ENCODE data around the gene MAL. TPM values are rescaled to one million over a fixed set of nuclear protein-coding genes. Genes with fewer than 3 reads are reported as not detected.

The MAL gene
- total and polyA plus RNA-seq, 2 experiments from 2014 or later: 0.24 to 0.31 TPM

DNA sequence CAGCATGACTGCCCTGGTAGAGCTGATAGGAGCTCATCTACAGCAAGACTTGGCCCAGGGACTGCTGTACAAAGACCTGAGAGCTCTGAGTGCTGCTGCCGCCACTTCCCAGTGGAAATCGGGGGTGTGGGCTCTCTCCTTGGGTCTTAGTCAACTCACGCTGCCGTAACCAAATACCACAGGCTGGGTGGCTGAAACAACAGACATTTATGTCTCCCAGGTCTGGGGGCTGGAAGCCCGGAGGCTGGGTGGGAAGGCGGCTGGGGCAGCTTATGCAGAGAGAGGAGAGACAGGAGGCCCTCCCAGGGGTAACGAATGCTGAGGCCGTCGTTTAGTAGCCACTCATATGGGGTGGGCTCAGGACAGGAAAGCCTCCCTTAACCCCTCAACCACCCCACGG, 15.4 kb upstream of the MAL start:
- Mint-ChIP-seq H3K27me3 (ENCODE audit: insufficient read depth, low read depth, poor library complexity) (peaks cover 9% of the 10 kb centered on the region), H3K36me3 (ENCODE audit: low read depth) (no peaks in the 10 kb centered on the region), H3K9me3 (no peaks in the 10 kb centered on the region), H3K4me1 (peaks cover 30% of the 10 kb centered on the region), H3K27ac (no peak overlapping the region), H3K4me3 (no peak overlapping the region)
- no peaks in the 10 kb centered on the region for H3K79me2 ChIP-seq (replicated peaks; ENCODE audit: insufficient read depth)
- no peaks in the 10 kb centered on the region for H3K36me3 ChIP-seq (ENCODE audit: insufficient read depth)
- TF ChIP-seq, protein P1, sequence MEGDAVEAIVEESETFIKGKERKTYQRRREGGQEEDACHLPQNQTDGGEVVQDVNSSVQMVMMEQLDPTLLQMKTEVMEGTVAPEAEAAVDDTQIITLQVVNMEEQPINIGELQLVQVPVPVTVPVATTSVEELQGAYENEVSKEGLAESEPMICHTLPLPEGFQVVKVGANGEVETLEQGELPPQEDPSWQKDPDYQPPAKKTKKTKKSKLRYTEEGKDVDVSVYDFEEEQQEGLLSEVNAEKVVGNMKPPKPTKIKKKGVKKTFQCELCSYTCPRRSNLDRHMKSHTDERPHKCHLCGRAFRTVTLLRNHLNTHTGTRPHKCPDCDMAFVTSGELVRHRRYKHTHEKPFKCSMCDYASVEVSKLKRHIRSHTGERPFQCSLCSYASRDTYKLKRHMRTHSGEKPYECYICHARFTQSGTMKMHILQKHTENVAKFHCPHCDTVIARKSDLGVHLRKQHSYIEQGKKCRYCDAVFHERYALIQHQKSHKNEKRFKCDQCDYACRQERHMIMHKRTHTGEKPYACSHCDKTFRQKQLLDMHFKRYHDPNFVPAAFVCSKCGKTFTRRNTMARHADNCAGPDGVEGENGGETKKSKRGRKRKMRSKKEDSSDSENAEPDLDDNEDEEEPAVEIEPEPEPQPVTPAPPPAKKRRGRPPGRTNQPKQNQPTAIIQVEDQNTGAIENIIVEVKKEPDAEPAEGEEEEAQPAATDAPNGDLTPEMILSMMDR (conservative IDR thresholded peaks at IDR 0.05; ENCODE audit: low read depth in 2 of 2): no peak
- TF ChIP-seq EZH2phosphoT487 (IDR thresholded peaks at IDR 0.05; ENCODE audit: unreplicated experiment): no peak
- TF ChIP-seq JUNB (IDR thresholded peaks at IDR 0.05; ENCODE audit: unreplicated experiment): no peak
- TF ChIP-seq ZNF331 (CRISPR knock-in tag; IDR thresholded peaks at IDR 0.05; ENCODE audit: low read depth): no peak
- no peak for TF ChIP-seq CREB1 (CRISPR knock-in tag; IDR thresholded peaks at IDR 0.05; ENCODE audit: low read depth)
- TF ChIP-seq NANOG (IDR thresholded peaks at IDR 0.05; ENCODE audit: borderline replicate concordance): no peak
- TF ChIP-seq, protein P2, sequence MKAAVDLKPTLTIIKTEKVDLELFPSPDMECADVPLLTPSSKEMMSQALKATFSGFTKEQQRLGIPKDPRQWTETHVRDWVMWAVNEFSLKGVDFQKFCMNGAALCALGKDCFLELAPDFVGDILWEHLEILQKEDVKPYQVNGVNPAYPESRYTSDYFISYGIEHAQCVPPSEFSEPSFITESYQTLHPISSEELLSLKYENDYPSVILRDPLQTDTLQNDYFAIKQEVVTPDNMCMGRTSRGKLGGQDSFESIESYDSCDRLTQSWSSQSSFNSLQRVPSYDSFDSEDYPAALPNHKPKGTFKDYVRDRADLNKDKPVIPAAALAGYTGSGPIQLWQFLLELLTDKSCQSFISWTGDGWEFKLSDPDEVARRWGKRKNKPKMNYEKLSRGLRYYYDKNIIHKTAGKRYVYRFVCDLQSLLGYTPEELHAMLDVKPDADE (IDR thresholded peaks at IDR 0.05): no peak
- TF ChIP-seq POLR2AphosphoS5 (IDR thresholded peaks at IDR 0.05; ENCODE audit: low read depth): no peak
- no peak for TF ChIP-seq REST (IDR thresholded peaks at IDR 0.05; ENCODE audit: unreplicated experiment)
- TF ChIP-seq EZH2 (IDR thresholded peaks at IDR 0.05; ENCODE audit: low read depth, unreplicated experiment): no peak
- TF ChIP-seq STAT1 (IDR thresholded peaks at IDR 0.05; ENCODE audit: unreplicated experiment): no peak
- TF ChIP-seq ZNF114 (CRISPR knock-in tag; IDR thresholded peaks at IDR 0.05): no peak
- TF ChIP-seq ZNF462 (CRISPR knock-in tag; IDR thresholded peaks at IDR 0.05): no peak
- H2AFZ ChIP-seq: peak overlapping the region; percentile 89; the same call in 1 of the 2 replicates
- no peaks in the 10 kb centered on the region for H3K27me3 ChIP-seq (ENCODE audit: insufficient read depth)
- H3F3A ChIP-seq (replicated peaks; ENCODE audit: low read depth): no peaks in the 10 kb centered on the region
- ATAC-seq: peak; percentile 17; the same call in 1 of the 3 replicates
- H3K9me2 ChIP-seq (ENCODE audit: insufficient read depth): no peaks in the 10 kb centered on the region
- no peak for DNase-seq (ENCODE audit: low spot score)
- H3K4me3 ChIP-seq: no peak overlapping the region
- H3K4me2 ChIP-seq: no peak overlapping the region
- H3K4me1 ChIP-seq (ENCODE audit: insufficient read depth): no peaks in the 10 kb centered on the region
- H4K20me1 ChIP-seq (replicated peaks; ENCODE audit: insufficient read depth): no peaks in the 10 kb centered on the region
- no peak overlapping the region for H3K27ac ChIP-seq (ENCODE audit: low read depth)
